ENCODE results near the gene MED25.

The MED25 gene

DNA sequence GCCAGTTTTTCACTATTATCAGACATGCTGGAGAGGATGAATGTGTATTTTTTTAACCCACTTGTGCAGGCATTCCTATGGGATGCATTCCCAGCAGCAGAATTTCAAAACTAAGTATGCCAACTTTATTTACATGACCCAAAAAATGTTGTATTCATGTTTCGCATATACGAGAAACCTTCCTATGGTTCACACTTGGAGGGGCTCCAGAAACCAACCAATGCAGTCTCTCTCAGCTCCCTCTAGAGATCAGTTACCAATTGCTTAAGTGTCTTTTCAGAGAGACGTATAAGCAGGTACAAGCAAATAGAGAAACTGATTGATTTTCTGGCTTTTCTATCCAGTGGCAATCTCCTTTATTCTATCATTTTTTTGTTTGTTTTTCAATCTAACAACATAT, 27.3 kb downstream of the MED25 start:
- no peak for DNase-seq

GRCh38 chr19:49846408-49846807, 28.3 kb downstream of the MED25 start:
- DNase-seq: no peak

GRCh38 chr19:49847731-49848696, 29.9 kb downstream of the MED25 start:
- no peak for DNase-seq

- DNase-seq: no peak
These were observed 30.8 kb downstream of the MED25 start for GRCh38 chr19:49848938-49849337.

DNA sequence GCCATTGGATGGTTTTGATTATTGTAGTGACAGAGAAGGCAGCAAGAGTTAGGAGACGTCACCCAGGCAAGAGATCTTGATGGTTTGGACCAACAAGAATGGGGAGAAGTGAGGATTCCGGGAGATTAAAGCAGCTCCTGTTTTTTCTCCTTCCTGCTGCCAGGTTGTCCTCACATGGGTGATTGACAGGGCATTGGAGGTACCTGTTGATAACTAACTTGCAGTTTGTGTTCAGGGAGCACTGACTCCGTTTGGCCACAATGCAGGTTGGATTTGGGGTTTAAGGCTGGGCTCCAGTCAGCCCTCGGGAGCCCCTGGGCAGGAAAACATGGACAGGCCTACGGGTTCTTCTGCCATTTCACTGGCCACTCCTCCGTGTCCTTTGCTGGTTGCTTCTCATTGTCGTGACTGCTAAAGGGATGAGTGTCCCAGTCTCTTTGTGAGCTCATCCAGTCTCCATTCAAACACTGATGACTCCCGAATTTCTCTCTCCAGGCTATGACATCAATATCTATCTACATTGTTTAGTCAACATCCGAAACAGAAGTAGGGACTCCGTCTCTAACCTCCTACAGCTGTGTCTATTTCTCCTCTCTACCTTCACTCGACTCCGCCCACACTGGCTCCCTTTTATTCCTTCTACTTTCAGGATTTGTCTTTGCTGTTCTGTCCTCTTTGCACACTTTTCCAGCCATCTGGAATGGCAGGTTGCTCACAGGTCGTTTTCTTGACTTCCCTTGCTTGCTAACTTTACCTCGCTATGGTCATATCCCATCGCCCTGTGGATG, 31.5 kb downstream of the MED25 start:
- no peak for DNase-seq

DNA sequence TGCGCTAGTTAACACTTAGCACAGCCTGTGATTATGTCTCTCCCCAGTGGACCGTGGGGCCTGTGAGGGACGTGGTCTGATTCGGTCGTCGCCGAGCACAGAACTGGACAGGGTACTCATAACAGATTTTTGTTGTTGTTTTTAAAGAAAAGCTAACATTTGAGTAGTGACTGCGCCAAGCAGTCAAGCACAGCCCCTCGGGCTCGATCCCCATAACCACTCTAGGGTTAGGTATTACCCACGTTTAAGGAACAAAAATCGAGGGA, 32.1 kb downstream of the MED25 start:
- no peak for DNase-seq

DNA sequence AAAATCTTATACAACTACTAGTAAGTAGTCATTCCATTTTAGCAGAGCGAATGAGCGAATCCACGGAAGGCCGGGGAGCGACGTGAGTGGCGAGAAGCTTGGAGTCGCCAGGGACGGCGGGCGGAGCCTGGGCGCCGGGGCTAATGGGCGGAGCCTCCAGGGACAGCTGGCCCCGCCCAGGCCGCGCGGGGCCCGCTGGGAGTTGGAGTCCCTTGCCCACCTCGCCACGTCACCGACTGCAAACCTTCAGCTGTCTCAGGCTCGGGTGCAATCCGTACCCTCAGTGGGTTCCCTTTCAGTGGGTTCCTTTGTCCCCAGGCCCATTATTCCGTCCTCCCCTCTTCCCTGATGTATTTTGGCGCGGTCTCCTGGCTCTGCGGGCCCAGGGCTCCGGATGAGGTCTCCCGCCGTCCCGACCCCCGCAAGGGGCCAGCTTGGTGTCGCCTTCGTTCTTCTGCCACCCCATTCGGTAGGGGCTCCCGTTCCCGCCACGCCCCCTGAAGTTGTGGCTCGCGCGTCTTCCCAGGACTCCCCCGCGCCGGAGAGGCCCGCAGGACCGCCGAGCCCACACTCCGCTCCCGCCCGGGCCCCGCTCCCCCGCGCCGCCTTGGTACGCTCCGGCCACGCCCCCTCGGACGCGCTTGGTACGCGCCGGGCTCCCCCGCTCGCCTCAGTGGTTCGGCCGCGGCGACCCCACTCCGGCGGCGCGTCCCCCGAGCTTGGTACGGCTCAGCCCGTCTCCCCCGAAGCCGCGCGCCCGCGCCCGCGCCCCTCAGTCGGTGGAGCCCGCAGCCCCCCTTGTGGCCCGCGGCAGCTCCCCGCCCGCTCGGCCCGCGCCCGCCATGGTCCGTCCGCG, 32.6 kb downstream of the MED25 start, which contains the start of gene PTOV1:
TSS of gene PTOV1 (plus strand) at position 673 of the 856 bp plus-strand sequence.
- DNase-seq: peak; percentile 98

DNA sequence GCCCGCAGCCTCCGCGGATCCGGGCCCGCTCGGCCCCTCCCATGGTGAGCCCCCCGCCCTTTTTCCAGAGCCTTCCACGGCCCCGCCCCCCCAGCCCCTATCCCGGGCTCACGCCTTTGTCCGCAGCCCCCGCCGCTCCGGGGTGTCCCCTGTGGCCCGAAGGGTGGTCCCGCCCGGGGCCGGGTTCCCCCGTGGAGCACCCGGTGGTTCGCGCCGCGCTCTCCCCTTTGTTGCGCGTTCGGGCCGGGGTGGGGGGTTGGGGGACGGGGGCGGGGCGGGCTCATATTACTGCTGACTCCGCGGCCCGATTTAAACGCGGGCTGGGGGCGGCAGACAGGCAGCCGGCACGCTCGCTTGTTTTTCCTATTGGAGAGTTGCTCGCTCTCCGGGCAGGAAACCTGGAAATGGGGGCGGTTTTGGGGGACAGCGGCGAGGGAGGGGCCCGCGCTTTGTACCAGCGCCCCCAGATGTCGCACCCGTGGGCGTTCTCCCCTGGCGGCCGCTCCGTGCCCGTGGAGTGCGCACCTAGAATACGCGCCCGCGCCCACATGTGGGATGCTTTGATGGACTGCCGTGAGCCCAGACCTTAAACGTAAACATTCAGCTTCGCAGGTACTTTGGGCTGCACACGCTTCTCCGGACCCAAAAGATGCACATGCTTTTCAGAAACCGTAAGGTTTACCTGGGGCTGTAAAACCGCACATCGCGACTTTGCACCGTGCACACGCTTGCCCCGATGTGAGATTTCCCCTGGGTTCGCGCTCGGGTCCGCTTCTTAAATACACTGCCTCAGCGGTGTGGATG, 33.6 kb downstream of the MED25 start:
- no peak for DNase-seq

DNA sequence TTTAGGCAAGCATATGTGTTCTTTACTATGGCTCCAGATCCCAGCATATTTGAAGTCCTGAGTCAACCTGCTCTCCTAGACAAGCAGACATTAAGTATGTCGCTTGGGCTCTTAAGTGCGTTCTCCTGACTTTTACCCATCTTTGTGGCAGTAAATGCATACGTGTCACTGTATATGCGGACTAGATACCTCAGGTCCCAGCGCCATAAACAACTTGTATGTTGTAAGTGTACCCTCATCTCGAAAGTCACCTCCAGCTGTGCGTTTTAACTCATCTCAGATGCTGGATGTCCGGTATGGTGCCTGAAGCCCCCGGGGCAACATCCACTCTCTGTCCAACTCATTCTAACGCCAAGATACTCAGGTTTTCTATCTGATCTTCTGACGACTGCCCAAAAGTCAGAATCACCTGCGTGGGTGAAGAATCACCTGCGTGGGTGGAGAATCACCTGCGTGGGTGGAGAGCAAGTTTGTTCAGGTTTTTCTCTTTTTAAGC, 34.6 kb downstream of the MED25 start:
- DNase-seq: no peak

DNA sequence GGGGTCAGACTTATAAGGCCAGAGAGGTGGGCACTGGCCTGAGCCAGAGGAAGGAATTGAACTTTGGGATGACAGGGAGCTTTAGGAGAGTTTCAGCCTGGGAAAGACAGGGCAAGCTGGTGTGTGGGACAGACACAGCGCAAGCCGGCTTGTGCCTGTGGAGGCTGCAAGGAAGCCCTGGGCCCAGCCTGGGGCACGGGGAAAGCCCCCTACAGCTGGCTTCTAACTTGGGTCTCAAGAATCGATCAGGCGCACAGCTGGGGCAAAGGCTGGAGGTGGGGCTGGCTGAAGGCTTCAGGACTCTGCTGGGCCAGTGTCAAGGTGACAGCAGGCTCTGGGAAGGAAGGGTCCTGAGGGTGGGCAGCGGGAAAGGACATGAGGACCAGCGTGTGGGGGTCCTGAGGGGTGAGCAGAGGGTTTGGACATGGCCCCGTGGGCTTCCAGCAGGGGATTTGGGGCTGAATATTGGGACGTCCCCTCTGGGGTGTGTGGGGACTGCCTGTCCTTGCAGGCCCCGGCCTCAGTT, 35.8 kb downstream of the MED25 start:
- no peak for DNase-seq

DNA sequence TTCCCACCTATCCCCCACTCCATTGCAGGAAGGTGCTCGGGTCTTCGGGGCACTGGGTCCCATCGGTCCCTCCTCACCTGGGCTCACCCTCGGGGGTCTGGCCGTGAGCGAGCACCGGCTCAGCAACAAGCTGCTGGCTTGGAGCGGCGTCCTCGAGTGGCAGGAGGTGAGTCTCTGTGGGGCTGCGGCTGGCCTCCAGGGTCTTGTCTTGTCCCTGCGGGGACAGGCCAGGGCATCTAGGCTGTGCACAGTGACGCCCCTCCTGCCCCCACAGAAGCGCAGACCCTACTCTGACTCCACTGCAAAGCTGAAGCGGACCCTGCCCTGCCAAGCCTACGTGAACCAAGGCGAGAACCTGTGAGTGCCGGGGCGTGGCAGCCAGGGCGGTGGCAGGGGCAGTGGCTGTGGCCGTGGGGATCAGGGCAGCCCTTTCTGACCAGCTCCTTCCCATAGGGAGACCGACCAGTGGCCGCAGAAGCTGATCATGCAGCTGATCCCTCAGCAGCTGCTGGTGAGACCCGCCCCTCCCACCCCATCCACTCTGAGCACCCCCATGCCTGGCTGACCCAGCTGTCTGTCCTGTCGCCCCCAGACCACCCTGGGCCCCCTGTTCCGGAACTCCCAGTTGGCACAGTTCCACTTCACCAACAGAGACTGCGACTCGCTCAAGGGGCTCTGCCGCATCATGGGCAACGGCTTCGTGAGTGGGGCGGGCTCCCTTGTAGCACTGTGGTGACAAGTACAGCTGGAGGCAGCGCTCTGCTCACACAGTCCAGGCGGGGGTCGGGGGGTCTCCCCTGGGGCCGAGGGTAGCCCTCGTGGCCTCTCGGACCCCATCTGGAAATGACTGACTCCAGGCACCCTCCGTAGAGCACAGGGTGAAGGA, 36.5 kb downstream of the MED25 start:
- DNase-seq: no peak

DNA sequence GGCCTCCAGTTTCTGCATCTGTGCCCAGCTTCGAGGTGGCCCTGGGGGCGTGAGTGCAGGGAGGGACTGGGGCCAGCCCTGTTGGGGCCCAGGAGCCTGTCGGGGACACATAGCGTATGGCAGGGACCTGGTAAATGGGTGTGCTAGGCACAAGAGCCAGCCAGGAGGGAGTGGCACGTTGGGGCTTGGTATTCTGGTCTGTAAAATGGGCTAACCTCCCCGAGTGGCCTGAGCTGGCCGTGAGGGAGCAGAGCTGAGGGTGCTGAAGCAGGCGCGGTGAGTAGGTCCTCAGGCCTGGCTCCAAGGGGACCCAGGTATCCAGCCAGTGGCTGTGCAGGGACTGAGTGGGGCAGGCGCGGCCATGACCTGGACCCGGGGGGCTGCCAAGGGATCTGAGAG, 37.2 kb downstream of the MED25 start:
- no peak for DNase-seq

DNA sequence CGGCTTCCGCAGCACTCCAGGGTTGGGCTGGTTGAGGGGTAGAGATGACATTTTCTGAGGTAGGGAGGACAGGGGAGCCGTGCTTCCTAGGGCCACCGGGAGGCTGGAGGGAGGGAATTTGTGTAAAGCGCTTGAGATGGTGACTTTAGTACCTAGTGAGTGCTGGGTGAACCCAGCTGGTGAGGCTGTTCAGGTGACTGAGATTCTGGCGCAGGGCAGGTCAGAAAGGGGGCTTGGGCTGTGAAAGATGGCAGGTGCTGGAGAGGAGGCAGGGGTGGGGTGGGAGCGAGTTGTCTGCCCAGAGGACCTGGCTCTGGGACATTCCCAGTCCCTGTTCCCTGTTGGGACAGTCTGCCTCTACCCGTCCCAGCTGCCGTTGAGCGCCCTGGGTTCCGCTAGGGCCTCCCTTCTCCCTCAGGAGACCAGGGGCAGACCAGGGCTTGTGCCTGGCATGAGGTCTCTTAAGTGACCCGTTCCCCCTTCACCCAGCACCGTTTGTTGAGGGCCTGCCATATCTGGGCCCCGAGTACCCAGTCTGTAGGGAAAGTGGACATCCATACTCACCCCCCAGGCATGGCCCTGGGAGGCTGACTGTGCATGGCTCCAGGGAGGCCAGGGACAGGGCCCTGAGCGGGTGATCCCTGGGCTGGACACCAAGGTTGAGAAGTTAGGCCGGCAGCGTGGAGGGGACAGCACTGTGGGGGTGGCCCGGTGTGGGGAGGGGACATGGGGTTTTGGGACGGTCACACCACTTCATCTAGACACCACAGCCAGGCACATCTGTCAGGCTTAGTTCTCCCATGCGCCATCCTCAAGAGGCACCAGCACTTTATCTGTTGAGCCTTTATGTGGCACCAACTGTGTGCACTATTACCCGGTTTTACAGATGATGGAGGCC, 37.8 kb downstream of the MED25 start:
- DNase-seq: no peak

GRCh38 chr19:49856574-49857021, 38.5 kb downstream of the MED25 start:
- no peak for DNase-seq

- no peak for DNase-seq
These were observed 39.2 kb downstream of the MED25 start for GRCh38 chr19:49857061-49857837.

DNA sequence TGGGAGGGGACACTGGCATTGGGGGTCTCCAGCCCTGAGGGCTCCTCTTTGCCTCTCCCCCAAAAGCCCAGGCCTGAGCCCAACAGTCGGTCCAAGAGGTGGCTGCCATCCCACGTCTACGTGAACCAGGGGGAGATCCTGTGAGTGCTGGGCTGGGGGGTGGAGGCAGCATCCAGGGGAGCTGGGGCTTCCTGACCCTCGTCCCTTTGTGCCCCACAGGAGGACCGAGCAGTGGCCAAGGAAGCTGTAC, 39.7 kb downstream of the MED25 start:
- DNase-seq: no peak

DNA sequence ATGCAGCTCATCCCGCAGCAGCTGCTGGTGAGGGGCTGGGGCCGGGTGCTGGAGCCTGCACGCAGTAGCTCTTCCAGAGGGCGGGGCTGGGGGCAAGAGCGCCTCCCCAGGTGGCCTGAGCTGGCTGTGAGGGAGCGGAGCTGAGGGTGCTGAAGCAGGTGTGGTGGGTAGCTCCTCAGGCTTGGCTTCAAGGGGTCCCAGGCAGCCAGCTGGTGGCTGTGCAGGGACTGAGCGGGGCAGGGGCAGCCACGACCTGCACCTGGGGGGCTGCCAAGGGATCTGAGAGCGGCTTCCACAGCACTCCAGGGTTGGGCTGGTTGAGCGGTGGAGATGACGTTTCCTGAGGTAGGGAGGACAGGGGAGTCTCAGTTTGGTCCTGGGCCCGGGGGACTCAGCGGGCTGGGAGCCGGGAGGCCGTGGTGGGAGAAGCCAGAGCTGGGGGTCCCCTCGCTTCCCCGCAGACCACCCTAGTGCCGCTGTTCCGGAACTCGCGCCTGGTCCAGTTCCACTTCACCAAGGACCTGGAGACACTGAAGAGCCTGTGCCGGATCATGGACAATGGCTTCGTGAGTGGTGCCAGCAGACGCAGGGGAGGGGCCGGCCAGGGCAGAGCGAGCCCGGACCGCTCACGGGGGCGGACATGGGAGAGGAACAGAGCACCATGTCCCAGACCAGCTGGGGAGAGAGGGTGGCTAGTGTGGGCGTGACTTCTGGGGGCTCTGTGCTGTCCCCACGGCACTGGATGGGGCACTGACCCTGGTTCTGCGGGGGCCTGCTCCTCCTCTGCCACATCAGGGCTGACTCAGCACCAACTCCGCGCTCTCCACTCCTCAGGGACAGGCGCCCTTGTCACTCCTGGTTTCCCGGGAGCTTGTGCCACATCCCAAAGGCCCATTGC, 40.2 kb downstream of the MED25 start:
- DNase-seq: no peak

All from retina (tissue), 1 donor.